Lower lobe of right lung (tissue), 2 donors: ENCODE measurements around the gene GLDC. TPM values are rescaled to one million over a fixed set of nuclear protein-coding genes. Genes with fewer than 3 reads are reported as not detected.

Source experiments
- ATAC-seq, 2 donors: fragments of 200-7000 bp; cut with Tn5 transposase; one replicate each; pipeline ENCODE4 v1.9.1; 2020 to 2022; ENCODE audit warnings: mild to moderate bottlenecking in 2 of 2, moderate library complexity in 2 of 2
- DNase-seq: peaks from one replicate; pipeline ENCODE4 v3.0.0-alpha.2; 2020
- H3K27ac ChIP-seq: fragments of 200-600 bp; one replicate; pipeline ENCODE4 v1.8.0; 2022
- H3K27me3 ChIP-seq: fragments of 200-600 bp; one replicate; pipeline ENCODE4 v1.8.0; 2022; ENCODE audit warnings: low read depth
- H3K36me3 ChIP-seq: fragments of 200-600 bp; one replicate; pipeline ENCODE4 v1.8.0; 2022; ENCODE audit warnings: mild to moderate bottlenecking
- H3K4me1 ChIP-seq: fragments of 200-600 bp; one replicate; pipeline ENCODE4 v1.8.0; 2022
- H3K4me3 ChIP-seq: fragments of 200-600 bp; one replicate; pipeline ENCODE4 v1.8.0; 2022; ENCODE audit warnings: mild to moderate bottlenecking
- H3K9me3 ChIP-seq: fragments of 200-600 bp; one replicate; pipeline ENCODE4 v1.8.0; 2022
- CTCF ChIP-seq: fragments of 200-600 bp; IDR thresholded peaks from one replicate; pipeline ENCODE4 v1.8.0; 2022; ENCODE audit warnings: antibody characterized with exemption, mild to moderate bottlenecking
- intact Hi-C: fragments of 100-400 bp; cut with DNase I; formaldehyde crosslinking; loops from one replicate; pipeline ENCODE4 v1.11.0; 2022
- total RNA-seq: library from RNA; stranded (reverse); fragmentation: NEBNext Ultra II Directional; extraction: Animal tissue kit (Norgen Biotek cat#: 25700); gene quantifications from one replicate; pipeline ENCODE4 v1.2.1, GENCODE V29; 2021
- donor health status: DM: no; HTN: yes; CAD: no; lungs with severe emphysema.

Gene GLDC
- total RNA-seq, 1 donor from 2014 or later, result 0.77 TPM

DNA sequence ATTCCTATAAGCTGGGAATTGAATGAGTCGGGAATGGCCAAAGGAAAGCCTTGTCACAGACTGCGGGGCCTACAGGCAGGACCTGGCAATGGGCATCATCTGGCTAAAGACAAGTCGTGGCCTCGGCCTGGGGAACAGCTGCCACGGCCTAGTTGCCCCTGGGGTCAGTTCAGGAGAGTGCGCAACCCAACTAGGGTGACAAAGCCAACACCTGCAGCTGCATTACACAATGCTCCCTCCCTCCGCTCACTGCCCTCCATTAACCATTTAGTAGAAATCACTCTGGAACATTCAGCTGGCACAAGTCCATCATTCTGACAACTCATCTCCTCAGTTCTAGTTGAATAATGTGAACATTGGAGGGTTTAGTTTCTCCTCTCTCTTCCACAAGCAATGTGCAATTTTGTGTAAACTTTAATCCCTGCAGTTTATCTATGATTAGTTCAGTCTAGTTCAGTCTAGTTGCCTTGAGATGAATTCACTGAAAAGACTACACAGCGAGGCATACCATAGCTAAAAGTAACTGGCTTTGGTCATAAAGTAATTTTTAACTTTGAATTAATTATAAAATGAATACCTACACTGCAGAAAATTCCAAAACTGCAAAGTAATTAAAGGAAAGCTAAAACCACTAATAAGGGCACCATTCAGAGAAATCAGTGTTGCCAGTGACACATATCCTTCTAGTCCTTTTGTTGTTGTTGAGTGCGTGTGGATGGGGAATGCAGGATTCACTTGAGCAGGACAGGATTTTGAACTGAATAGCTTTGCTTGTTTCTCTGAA, 5.1 kb downstream of the GLDC start:
- H3K27me3 ChIP-seq, result peaks cover 41% of the 10 kb centered on the region
- intact Hi-C loops, result no loop called here

GRCh38 chr9:6639622-6640021, 5.9 kb downstream of the GLDC start:
- intact Hi-C loops, result no loop called here
- Histone ChIP-seq H3K4me1 (peaks cover 4% of the 10 kb centered on the region), H3K36me3 (no peaks in the 10 kb centered on the region), H3K27ac (no peak overlapping the region), H3K9me3 (no peaks in the 10 kb centered on the region), H3K4me3 (no peak overlapping the region), H3K27me3 (peaks cover 32% of the 10 kb centered on the region)
- no peak for DNase-seq
- TF ChIP-seq CTCF, result no peak
- no peak for ATAC-seq

More for the DNA sequence above, 5.1 kb downstream of the GLDC start:
- H3K9me3 ChIP-seq, result no peaks in the 10 kb centered on the region
- no peak overlapping the region for H3K4me3 ChIP-seq
- H3K27ac ChIP-seq, result no peak overlapping the region
- ATAC-seq (no peak), DNase-seq (no peak)
- TF ChIP-seq CTCF, result no peak
- H3K36me3 ChIP-seq, result no peaks in the 10 kb centered on the region
- peaks cover 11% of the 10 kb centered on the region for H3K4me1 ChIP-seq

DNA sequence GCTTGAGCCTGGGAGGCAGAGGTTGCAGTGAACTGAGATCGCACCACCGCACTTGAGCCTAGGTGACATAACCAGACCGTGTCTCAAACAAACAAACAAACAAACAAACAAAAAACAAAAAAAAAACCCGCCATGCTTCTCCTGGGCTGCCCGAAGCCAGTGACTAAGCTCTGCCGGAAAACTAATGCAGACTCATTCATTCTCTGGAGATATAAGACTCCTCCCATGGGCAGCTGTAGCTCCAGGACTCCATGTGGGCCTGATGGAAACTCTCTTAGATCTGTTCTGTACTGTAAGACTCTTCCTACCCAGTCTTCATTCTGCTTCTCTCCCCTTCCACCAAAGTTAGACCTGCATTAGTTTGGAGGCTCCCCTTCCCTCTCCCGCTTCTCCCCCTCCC, 11.1 kb downstream of the GLDC start:
- no peak overlapping the region for H3K27ac ChIP-seq
- H3K9me3 ChIP-seq, result no peaks in the 10 kb centered on the region
- no peaks in the 10 kb centered on the region for H3K4me1 ChIP-seq
- no peak for TF ChIP-seq CTCF
- DNase-seq (no peak), ATAC-seq (no peak)
- intact Hi-C loops, result no loop called here
- H3K27me3 ChIP-seq, result peaks cover 4% of the 10 kb centered on the region
- no peaks in the 10 kb centered on the region for H3K36me3 ChIP-seq
- H3K4me3 ChIP-seq, result no peak overlapping the region

GRCh38 chr9:6633378-6633777, 12.2 kb downstream of the GLDC start:
- DNase-seq (no peak), ATAC-seq (no peak)
- intact Hi-C loops, result no loop called here
- H3K36me3 ChIP-seq, result no peaks in the 10 kb centered on the region
- H3K4me3 ChIP-seq, result no peak overlapping the region
- H3K4me1 ChIP-seq, result no peaks in the 10 kb centered on the region
- H3K9me3 ChIP-seq, result no peaks in the 10 kb centered on the region
- H3K27me3 ChIP-seq, result peaks cover 4% of the 10 kb centered on the region
- no peak overlapping the region for H3K27ac ChIP-seq
- no peak for TF ChIP-seq CTCF

GRCh38 chr9:6632516-6633183, 12.9 kb downstream of the GLDC start:
- H3K36me3 ChIP-seq, result no peaks in the 10 kb centered on the region
- ATAC-seq (no peak), DNase-seq (no peak)
- no peak for TF ChIP-seq CTCF
- H3K9me3 ChIP-seq, result no peaks in the 10 kb centered on the region
- H3K27ac ChIP-seq, result no peak overlapping the region
- intact Hi-C loops, result no loop called here
- no peak overlapping the region for H3K4me3 ChIP-seq
- no peaks in the 10 kb centered on the region for H3K4me1 ChIP-seq
- peaks cover 4% of the 10 kb centered on the region for H3K27me3 ChIP-seq
